T-helper 17 cell (primary cell): ENCODE results near the gene KIF2B. TPM values are rescaled to one million over a fixed set of nuclear protein-coding genes. Genes with fewer than 3 reads are reported as not detected.
"Not testable (repeated sequence)": the region's sequence is repeated elsewhere in the genome, so short reads cannot be mapped to it uniquely, and the experiment has no call there.

Source experiments
- ATAC-seq: fragments of 150-1000 bp; cut with Tn5 transposase; 2 replicates; pipeline ENCODE4 v1.10.0; 2021; ENCODE audit warnings: mild to moderate bottlenecking, moderate library complexity
- DNase-seq, 3 donors: peaks; one replicate each; pipeline versions ENCODE4 v3.0.0 to v3.0.0-alpha.2; 2020 to 2021
- H3K9me3 ChIP-seq: one replicate; pipeline ENCODE4 v1.7.0; 2013; ENCODE audit warnings: low read length, mild to moderate bottlenecking; ENCODE audit not compliant: control insufficient read depth, poor library complexity, severe bottlenecking
- H3K27ac Mint-ChIP-seq: one replicate; pipeline ENCODE4 v1.8.0; 2022; ENCODE audit warnings: mild to moderate bottlenecking, moderate library complexity, mixed read lengths
- H3K27me3 Mint-ChIP-seq: one replicate; pipeline ENCODE4 v1.8.0; 2022; ENCODE audit warnings: mixed read lengths
- H3K36me3 Mint-ChIP-seq: one replicate; pipeline ENCODE4 v1.8.0; 2022; ENCODE audit warnings: low read depth, mixed read lengths
- H3K4me1 Mint-ChIP-seq: one replicate; pipeline ENCODE4 v1.8.0; 2022; ENCODE audit warnings: mild to moderate bottlenecking, mixed read lengths
- H3K4me3 Mint-ChIP-seq: one replicate; pipeline ENCODE4 v1.8.0; 2022; ENCODE audit warnings: mild to moderate bottlenecking, moderate library complexity, mixed read lengths
- total RNA-seq, 4 donors: library from RNA in 2 of 4; stranded (reverse) in 2 of 4; gene quantifications; one replicate each; pipeline ENCODE4 v1.2.3 and lab custom pipeline; 2022 to 2026

Gene KIF2B
- total RNA-seq, 2 donors from 2014 or later = not detected

GRCh38 chr17:53823341-53824050 is 769 bp downstream of the KIF2B start:
- Mint-ChIP-seq H3K27ac (no peak overlapping the region), H3K4me1 (no peaks in the 10 kb centered on the region), H3K36me3 (no peaks in the 10 kb centered on the region), H3K4me3 (no peak overlapping the region), H3K27me3 (no peaks in the 10 kb centered on the region)
- H3K9me3 ChIP-seq = no peaks in the 10 kb centered on the region
- DNase-seq = no peak
- ATAC-seq = no peak

GRCh38 chr17:53834771-53835170 is 12.0 kb downstream of the KIF2B start:
- not testable (repeated sequence) for H3K4me1 Mint-ChIP-seq, H3K9me3 ChIP-seq, H3K4me3 Mint-ChIP-seq, H3K27ac Mint-ChIP-seq, ATAC-seq, DNase-seq, H3K36me3 Mint-ChIP-seq, H3K27me3 Mint-ChIP-seq

- H3K9me3 ChIP-seq = no peaks in the 10 kb centered on the region
- DNase-seq = no peak
- H3K36me3 Mint-ChIP-seq = no peaks in the 10 kb centered on the region
- no peak overlapping the region for H3K27ac Mint-ChIP-seq
- H3K27me3 Mint-ChIP-seq = no peaks in the 10 kb centered on the region
- no peak overlapping the region for H3K4me3 Mint-ChIP-seq
- no peaks in the 10 kb centered on the region for H3K4me1 Mint-ChIP-seq
- no peak for ATAC-seq
Observed at GRCh38 chr17:53837131-53837530, 14.4 kb downstream of the KIF2B start.

GRCh38 chr17:53844491-53845107 is 21.9 kb downstream of the KIF2B start:
- ATAC-seq (no peak), DNase-seq (no peak)
- H3K9me3 ChIP-seq = no peaks in the 10 kb centered on the region
- Mint-ChIP-seq H3K27ac (no peak overlapping the region), H3K27me3 (no peaks in the 10 kb centered on the region), H3K4me3 (no peak overlapping the region), H3K36me3 (no peaks in the 10 kb centered on the region), H3K4me1 (peaks cover 2% of the 10 kb centered on the region)

GRCh38 chr17:53871128-53871527 is 48.4 kb downstream of the KIF2B start:
- H3K27ac Mint-ChIP-seq, H3K4me3 Mint-ChIP-seq, H3K27me3 Mint-ChIP-seq, DNase-seq, H3K36me3 Mint-ChIP-seq, H3K9me3 ChIP-seq, H3K4me1 Mint-ChIP-seq, ATAC-seq: not testable (repeated sequence)
